H1 (cell line): ENCODE measurements around the gene CIC. TPM values are rescaled to one million over a fixed set of nuclear protein-coding genes. Genes with fewer than 3 reads are reported as not detected.
A peak's percentile ranks its signal among the peaks of the same experiment; 100 is the strongest.

ENCODE experiments used
- CTCF ChIA-PET: fragments of 300-600 bp; sonication (Branson Sonifier 250); formaldehyde crosslinking; loops from one replicate; lab custom pipeline; 2021; ENCODE audit not compliant: partially characterized antibody; lab: Charles Lee
- POLR2A ChIA-PET: fragments of 300-600 bp; sonication (Branson Sonifier 250); formaldehyde crosslinking; loops from one replicate; lab custom pipeline; 2021; ENCODE audit warnings: inconsistent platforms; ENCODE audit not compliant: partially characterized antibody; lab: Charles Lee
- DNase-seq, 2 experiments: peaks; one replicate each; pipeline versions ENCODE4 v3.0.0 to v3.0.0-alpha.2; 2010 to 2022; ENCODE audit warnings: low spot score in 2 of 2, low read depth in 1 of 2, mixed read lengths in 1 of 2
- FAIRE-seq: peaks from 2 replicates; lab custom pipeline; 2011; peaks lifted over from hg19 to GRCh38; lab: Jason Lieb, UNC
- H2AFZ ChIP-seq: 2 replicates; pipeline ENCODE4 v1.8.1; 2012; ENCODE audit warnings: low read length, inconsistent platforms
- H2AK5ac ChIP-seq: 2 replicates; pipeline ENCODE4 v1.6.1; 2013; ENCODE audit warnings: low read depth, low read length
- H2BK120ac ChIP-seq: replicated peaks from 2 replicates; pipeline ENCODE3; 2013; ENCODE audit warnings: low read depth, low read length, inconsistent platforms
- H2BK12ac ChIP-seq: 2 replicates; pipeline ENCODE4 v1.6.1; 2013; ENCODE audit warnings: low read depth, low read length
- H2BK15ac ChIP-seq: 2 replicates; pipeline ENCODE4 v1.6.1; 2013; ENCODE audit warnings: low read length
- H2BK20ac ChIP-seq: 2 replicates; pipeline ENCODE4 v1.6.1; 2013; ENCODE audit warnings: low read length
- H2BK5ac ChIP-seq: 2 replicates; pipeline ENCODE4 v1.6.1; 2013; ENCODE audit warnings: low read depth, low read length
- H3K14ac ChIP-seq: 2 replicates; pipeline ENCODE4 v1.6.1; 2013; ENCODE audit warnings: inconsistent platforms; ENCODE audit not compliant: insufficient read length
- H3K18ac ChIP-seq: 2 replicates; pipeline ENCODE4 v1.6.1; 2013; ENCODE audit warnings: low read length; ENCODE audit errors: extremely low read depth
- H3K23ac ChIP-seq: 2 replicates; pipeline ENCODE4 v1.6.1; 2013; ENCODE audit warnings: inconsistent platforms; ENCODE audit not compliant: insufficient read length
- H3K23me2 ChIP-seq: 2 replicates; pipeline ENCODE4 v1.6.1; 2013; ENCODE audit warnings: low read depth, low read length
- H3K27ac ChIP-seq: 2 replicates; pipeline ENCODE4 v1.6.1; 2011; ENCODE audit warnings: low read depth, low read length, inconsistent platforms
- H3K27me3 ChIP-seq, 4 experiments: replicated peaks in 1 of 4; 1 replicate in 1 of 4; 2 replicates in 3 of 4; pipeline versions ENCODE4 v1.6.1 to v1.8.1; 2011 to 2013; ENCODE audit warnings: low read length in 3 of 4, mild to moderate bottlenecking in 3 of 4, inconsistent platforms in 2 of 4, mixed read lengths in 2 of 4, moderate library complexity in 1 of 4; ENCODE audit not compliant: control insufficient read depth in 3 of 4, insufficient read depth in 3 of 4; ENCODE audit errors: extremely low read depth in 1 of 4
- H3K36me3 ChIP-seq, 4 experiments: 2 replicates each; pipeline versions ENCODE4 v1.6.1 to v1.8.1; 2011 to 2013; ENCODE audit warnings: mild to moderate bottlenecking in 4 of 4, low read length in 3 of 4, moderate library complexity in 2 of 4, control low read depth in 1 of 4, inconsistent platforms in 1 of 4; ENCODE audit not compliant: insufficient read depth in 4 of 4, control insufficient read depth in 2 of 4
- H3K4ac ChIP-seq: replicated peaks from 2 replicates; pipeline ENCODE3; 2013; ENCODE audit warnings: low read length, low read depth, mixed read lengths, inconsistent platforms; ENCODE audit not compliant: insufficient read length
- H3K4me1 ChIP-seq, 4 experiments: replicated peaks in 1 of 4; 1 replicate in 1 of 4; 2 replicates in 3 of 4; pipeline versions ENCODE4 v1.6.1 to v1.8.1; 2011 to 2013; ENCODE audit warnings: low read length in 3 of 4, inconsistent platforms in 2 of 4, mixed read lengths in 1 of 4; ENCODE audit not compliant: insufficient read depth in 4 of 4, control insufficient read depth in 3 of 4
- H3K4me2 ChIP-seq, 2 experiments: 2 replicates each; pipeline versions ENCODE4 v1.6.1 to v1.8.1; 2011 to 2013; ENCODE audit warnings: low read depth in 2 of 2, low read length in 2 of 2, control low read depth in 1 of 2, inconsistent platforms in 1 of 2, mild to moderate bottlenecking in 1 of 2; ENCODE audit not compliant: insufficient read depth in 1 of 2
- H3K4me3 ChIP-seq, 4 experiments: fragments of 200-600, 300-600 bp in 1 of 4; sonication (generic), shearing (Covaris generic), sonication (Bioruptor Twin) in 1 of 4; 2 replicates each; pipeline versions ENCODE4 v1.5.1 to v1.8.1; 2011 to 2016; ENCODE audit warnings: low read length in 4 of 4, low read depth in 3 of 4, control low read depth in 2 of 4, inconsistent platforms in 2 of 4, mild to moderate bottlenecking in 2 of 4, mixed read lengths in 1 of 4, moderate library complexity in 1 of 4; ENCODE audit not compliant: insufficient read depth in 2 of 4; ENCODE audit errors: extremely low read depth in 1 of 4
- H3K56ac ChIP-seq: replicated peaks from 2 replicates; pipeline ENCODE3; 2013; ENCODE audit warnings: low read depth, mild to moderate bottlenecking, mixed read lengths, low read length, inconsistent platforms; ENCODE audit not compliant: insufficient read length
- H3K79me1 ChIP-seq: 2 replicates; pipeline ENCODE4 v1.6.1; 2013; ENCODE audit warnings: low read depth, low read length, control low read depth
- H3K79me2 ChIP-seq, 2 experiments: 2 replicates each; pipeline versions ENCODE4 v1.6.1 to v1.8.1; 2012 to 2013; ENCODE audit warnings: low read length in 2 of 2, mild to moderate bottlenecking in 2 of 2, inconsistent platforms in 1 of 2; ENCODE audit not compliant: insufficient read depth in 2 of 2, control insufficient read depth in 1 of 2
- H3K9ac ChIP-seq, 4 experiments: replicated peaks in 1 of 4; 1 replicate in 1 of 4; 2 replicates in 3 of 4; pipeline versions ENCODE4 v1.6.1 to v1.8.1; 2011 to 2013; ENCODE audit warnings: low read depth in 3 of 4, low read length in 3 of 4, control low read depth in 2 of 4, mild to moderate bottlenecking in 2 of 4, moderate library complexity in 2 of 4, inconsistent platforms in 1 of 4; ENCODE audit errors: extremely low read depth in 1 of 4
- H3K9me3 ChIP-seq, 2 experiments: 2 replicates each; pipeline versions ENCODE4 v1.6.1 to v1.8.1; 2012 to 2013; ENCODE audit warnings: mild to moderate bottlenecking in 2 of 2, moderate library complexity in 2 of 2, control low read depth in 1 of 2, inconsistent platforms in 1 of 2, low read depth in 1 of 2, low read length in 1 of 2, mixed read lengths in 1 of 2; ENCODE audit not compliant: insufficient read depth in 2 of 2
- H4K20me1 ChIP-seq, 2 experiments: replicated peaks in 1 of 2; 2 replicates each; pipeline versions ENCODE3 to v1.8.1; 2011 to 2013; ENCODE audit warnings: inconsistent platforms in 2 of 2, low read length in 2 of 2, mild to moderate bottlenecking in 1 of 2; ENCODE audit not compliant: insufficient read depth in 2 of 2, control insufficient read depth in 1 of 2
- H4K5ac ChIP-seq: 2 replicates; pipeline ENCODE4 v1.6.1; 2013; ENCODE audit warnings: low read length, low read depth, mixed read lengths, inconsistent platforms; ENCODE audit not compliant: insufficient read length
- H4K8ac ChIP-seq: 2 replicates; pipeline ENCODE4 v1.8.0; 2013; ENCODE audit warnings: mild to moderate bottlenecking, moderate library complexity, low read length, inconsistent platforms; ENCODE audit not compliant: insufficient read depth; ENCODE audit errors: extremely low read depth
- H4K91ac ChIP-seq: replicated peaks from 2 replicates; pipeline ENCODE3; 2013; ENCODE audit warnings: low read length, mixed read lengths, inconsistent platforms; ENCODE audit not compliant: insufficient read length
- CTCF ChIP-seq, 3 experiments: IDR thresholded peaks; 1 replicate in 2 of 3; 2 replicates in 1 of 3; pipeline versions ENCODE4 v1.5.1 to v1.6.1; 2011; ENCODE audit warnings: low read length in 3 of 3, mild to moderate bottlenecking in 3 of 3, inconsistent platforms in 2 of 3, low read depth in 1 of 3, moderate library complexity in 1 of 3; ENCODE audit not compliant: insufficient read depth in 1 of 3; ENCODE audit errors: control extremely low read depth in 1 of 3
- EZH2 ChIP-seq: fragments of 200-600 bp; sonication (generic); IDR thresholded peaks from 2 replicates; pipeline ENCODE4 v1.7.1; 2012; ENCODE audit warnings: low read depth, mild to moderate bottlenecking, moderate library complexity, low read length, inconsistent platforms; ENCODE audit not compliant: severe bottlenecking
- GTF2F1 ChIP-seq: IDR thresholded peaks from 2 replicates; pipeline ENCODE4 v1.6.1; 2012; ENCODE audit warnings: low read depth, low read length, improper control_type of control experiment, borderline replicate concordance
- RNF2 ChIP-seq: fragments of 200-900, 300-1000 bp; sonication (generic); IDR thresholded peaks from 2 replicates; pipeline ENCODE4 v1.7.1; 2016; ENCODE audit warnings: borderline replicate concordance, low read depth, mild to moderate bottlenecking, antibody characterized with exemption, low read length; ENCODE audit not compliant: poor library complexity, severe bottlenecking; ENCODE audit errors: missing control alignments
- WGBS, 2 experiments: shearing (Covaris generic) in 1 of 2; methylation state at CpG; one replicate each; pipeline versions ENCODE4 v1.1.6 to v1.1.7; 2013 to 2015; ENCODE audit warnings: low lambda C conversion rate in 2 of 2, mixed read lengths in 2 of 2, inconsistent platforms in 1 of 2, low coverage in 1 of 2, missing lambda C conversion rate in 1 of 2; ENCODE audit not compliant: insufficient replicate concordance in 2 of 2, insufficient coverage in 1 of 2, insufficient read length in 1 of 2; ENCODE audit errors: extremely low coverage in 1 of 2, missing lambda C conversion rate in 1 of 2; 5-methylcytosine and 5-hydroxymethylcytosine counted together
- polyA plus RNA-seq, 7 experiments: library from polyadenylated mRNA; depleted of rRNA in 3 of 7; stranded (reverse) in 5 of 7; unstranded in 2 of 7; fragments of >200 nt in 5 of 7; fragments of 200-250 nt in 2 of 7; gene quantifications; 1 replicate in 5 of 7; 2 replicates in 1 of 7; 4 replicates in 1 of 7; pipeline versions ENCODE4 v1.2.1 to v1.2.3, GENCODE V29; 2011 to 2013; ENCODE audit warnings: missing spikeins in 2 of 7, mixed read lengths in 2 of 7
- total RNA-seq: library from RNA; stranded (reverse); fragmentation: NEBNext Ultra II Directional; extraction: Animal tissue kit (Norgen Biotek cat#: 25700); gene quantifications from 2 replicates; pipeline ENCODE4 v1.2.1, GENCODE V29; 2021

Gene CIC
- total and polyA plus RNA-seq, 2 of the 8 experiments (the other 6 are each of a cell fraction or from before 2014, with no cell fraction given) = 13.2 to 43.6 TPM

GRCh38 chr19:42290523-42291434 is 21.7 kb downstream of the CIC start:
- H2BK20ac ChIP-seq = no peak overlapping the region
- POLR2A ChIA-PET = interaction anchor here (1.0 to 2.9 kb wide), 5 partner anchors 11 to 88 kb away, joined by 3 to 9 read pairs (median 4); partner anchors contain the start of gene PAFAH1B3
- no peak overlapping the region; the same call in 1 of the 2 replicates for H3K18ac ChIP-seq
- no peak overlapping the region for H3K4me3 ChIP-seq
- H3K56ac ChIP-seq = no peak overlapping the region
- no peak overlapping the region for H3K27ac ChIP-seq
- no peak overlapping the region for H3K9ac ChIP-seq
- H3K79me1 ChIP-seq = peaks cover 11% of the 10 kb centered on the region
- H3K23ac ChIP-seq = no peak overlapping the region
- H2AFZ ChIP-seq = no peak overlapping the region
- H4K5ac ChIP-seq = no peak overlapping the region
- no peaks in the 10 kb centered on the region for H3K9me3 ChIP-seq
- no peaks in the 10 kb centered on the region for H3K23me2 ChIP-seq
- peaks cover 0 to 6% of the 10 kb centered on the region in 2 experiments; a peak in 1 of 4 replicates for H3K79me2 ChIP-seq
- H2BK15ac ChIP-seq = no peak overlapping the region
- peaks cover 0 to 16% of the 10 kb centered on the region in 2 experiments for H4K20me1 ChIP-seq
- H3K36me3 ChIP-seq = peaks cover 13 to 66% (median 54%) of the 10 kb centered on the region in 4 experiments; a peak in 7 of 8 replicates
- H3K4me2 ChIP-seq = no peak overlapping the region
- no peak for FAIRE-seq
- H3K27me3 ChIP-seq = no peaks in the 10 kb centered on the region
- no peak overlapping the region for H2BK12ac ChIP-seq
- no peak overlapping the region for H4K8ac ChIP-seq
- TF ChIP-seq RNF2 (no peak), CTCF (IDR thresholded peaks at IDR 0.05; ENCODE audit: control extremely low read depth in 1 of 3, insufficient read depth in 1 of 3, low read depth in 1 of 3, low read length in 3 of 3) (peak in 2 of 3 experiments; percentile 27 to 71; a peak in 3 of 4 replicates), EZH2 (no peak), GTF2F1 (no peak)
- no peak overlapping the region for H3K14ac ChIP-seq
- H4K91ac ChIP-seq = no peak overlapping the region
- H2BK5ac ChIP-seq = no peak overlapping the region
- H2BK120ac ChIP-seq = no peak overlapping the region
- H3K4ac ChIP-seq = no peak overlapping the region
- no peak overlapping the region for H2AK5ac ChIP-seq
- CTCF ChIA-PET = interaction anchor here (0.9 to 10.6 kb wide), 4 partner anchors 8 to 183 kb away, joined by 3 to 155 read pairs (median 8); partner anchors contain the start of gene GSK3A
- WGBS, 2 experiments = 89% methylated on average over 27 of the region's 31 CpGs; no CpG with 5 or more reads in 1 of the 2 experiments
- peaks cover 0 to 7% (median under 1%) of the 10 kb centered on the region in 4 experiments; a peak in 4 of 7 replicates for H3K4me1 ChIP-seq
- DNase-seq = peak in 1 of 2 experiments; percentile 62
